IPS DF 4.7 (cell line): Measurements from ENCODE around the gene PDLIM5.
"Not testable (repeated sequence)": the region's sequence is repeated elsewhere in the genome, so short reads cannot be mapped to it uniquely, and the experiment has no call there.

Experiments
- DNase-seq: peaks from one replicate; pipeline ENCODE4 v3.0.0-alpha.2; 2013; ENCODE audit warnings: low spot score; ENCODE audit errors: extremely low read depth

The PDLIM5 gene

DNA sequence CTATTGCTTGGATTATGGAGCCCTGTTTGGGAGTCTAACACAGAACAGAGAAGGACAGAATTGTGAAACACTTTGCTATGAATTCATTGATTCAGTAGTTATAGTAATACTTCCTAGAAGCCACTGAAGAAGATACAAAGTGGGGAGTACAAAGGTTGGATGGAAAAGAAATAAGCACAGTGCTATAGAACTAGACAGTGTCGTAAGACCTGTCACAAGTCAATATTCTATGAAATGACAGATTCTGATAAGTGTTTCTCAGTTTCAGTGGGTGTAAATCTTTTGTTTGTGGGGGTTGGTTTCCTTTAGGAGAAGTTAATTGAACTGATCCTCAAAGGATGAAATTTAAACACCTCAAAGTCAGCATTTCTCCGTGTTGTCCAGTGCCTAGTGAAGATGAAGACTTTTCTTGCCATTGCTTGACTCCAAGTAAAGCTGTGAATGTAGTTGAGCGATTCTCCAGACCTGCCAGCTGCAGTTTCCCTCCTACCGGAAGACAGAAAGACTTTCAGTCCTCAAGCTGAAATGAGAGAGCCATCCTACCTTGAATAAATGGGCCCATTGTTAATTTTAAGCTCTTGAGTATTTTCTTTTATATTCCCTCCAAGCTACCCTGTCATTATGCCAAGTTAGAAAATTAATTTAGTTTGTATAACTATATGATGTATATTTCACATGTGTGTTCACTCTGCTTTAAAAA is 7.9 kb downstream of the PDLIM5 start:
- DNase-seq = no peak

DNA sequence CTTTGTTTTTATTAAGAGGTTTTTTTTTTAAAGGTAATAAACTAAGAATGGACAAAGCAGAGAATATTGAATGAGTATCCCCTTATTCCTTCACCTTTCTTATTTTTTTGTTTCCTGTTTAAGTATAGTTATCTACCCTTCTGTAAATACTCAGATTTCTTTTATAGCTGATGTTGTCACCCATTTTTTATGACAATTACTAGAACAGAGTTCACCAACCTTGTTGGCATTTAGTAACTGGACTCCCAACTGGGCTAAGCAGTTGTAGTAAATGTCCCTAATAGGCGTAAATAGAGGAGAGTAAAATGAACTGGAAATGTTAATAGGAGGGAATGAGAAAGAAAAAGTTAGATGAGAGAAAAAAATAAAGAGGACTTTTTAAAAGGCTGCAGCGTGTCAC is 9.8 kb downstream of the PDLIM5 start:
- no peak for DNase-seq

DNA sequence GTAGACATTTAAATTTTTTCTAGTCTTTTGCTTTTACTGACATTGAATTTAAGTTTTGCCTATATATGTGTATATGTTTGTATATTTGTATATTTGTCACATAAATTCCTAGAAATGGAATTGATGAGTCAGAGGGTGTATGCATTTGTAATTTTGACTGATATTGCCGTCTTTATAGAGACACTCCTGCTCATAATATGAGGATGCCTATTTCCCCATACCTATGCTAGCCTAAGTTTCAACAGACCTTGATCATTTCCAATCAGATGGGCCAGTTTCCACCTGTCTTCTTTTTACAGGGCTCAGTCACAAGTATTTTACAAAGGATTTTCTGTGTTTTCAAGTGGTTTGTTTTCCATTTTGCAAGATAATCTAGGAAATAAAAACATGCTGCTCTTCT is 10.8 kb downstream of the PDLIM5 start:
- no peak for DNase-seq

DNA sequence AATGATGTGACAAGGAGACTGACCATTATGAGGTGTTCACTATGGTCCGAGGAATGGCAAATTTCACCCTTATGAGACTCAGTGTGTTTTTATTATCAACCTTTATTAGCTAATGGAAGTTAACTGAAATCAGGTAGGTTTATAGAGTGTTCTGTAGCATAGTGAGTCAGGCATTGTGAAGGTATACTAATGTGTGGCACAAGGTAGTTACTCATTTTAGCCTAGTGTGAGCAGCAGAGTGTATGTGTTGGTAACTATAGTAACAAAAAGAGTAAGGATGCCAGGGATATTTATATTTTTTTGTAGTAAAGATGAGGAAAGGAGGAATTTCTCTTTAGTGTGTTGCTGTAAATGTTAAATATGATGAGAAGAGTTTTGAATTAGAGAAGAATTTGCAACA is 12.0 kb downstream of the PDLIM5 start:
- DNase-seq = no peak

DNA sequence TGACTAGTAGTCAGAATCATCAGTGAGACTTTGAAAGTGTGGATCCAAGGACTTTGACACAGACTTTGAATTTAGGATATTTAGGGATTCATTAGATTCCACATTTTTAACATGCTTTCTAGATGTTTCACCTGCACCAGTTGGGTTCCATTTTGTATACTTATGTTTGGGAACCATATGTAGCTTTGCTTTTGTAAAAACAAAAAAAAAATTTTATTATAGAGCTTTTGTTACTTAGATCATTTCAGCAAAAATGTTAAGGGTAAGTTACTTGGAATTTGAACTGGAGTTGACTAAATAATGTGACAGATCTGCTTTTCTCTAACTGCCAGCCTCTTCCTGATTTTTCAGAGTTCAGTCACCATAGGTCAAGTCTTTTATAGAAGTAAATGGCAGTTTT is 14.6 kb downstream of the PDLIM5 start:
- no peak for DNase-seq

DNA sequence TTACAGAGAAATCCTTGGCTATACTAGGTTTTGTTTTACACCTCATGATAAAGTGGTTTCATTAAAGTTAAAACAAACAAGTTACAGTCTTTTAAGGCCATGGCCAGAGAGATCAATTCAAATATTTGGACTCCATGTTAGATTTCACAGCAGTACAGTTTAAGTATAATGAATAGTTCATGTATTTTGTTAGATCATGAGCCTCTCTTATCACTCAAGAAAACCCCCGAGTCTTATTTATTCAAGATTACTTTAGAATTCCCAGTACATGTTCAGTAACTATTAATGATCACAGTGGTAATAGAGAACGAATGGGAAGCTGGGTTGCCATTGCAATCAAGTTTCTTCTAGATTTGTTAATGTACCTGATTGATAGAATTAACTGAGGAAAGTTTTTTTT is 15.2 kb downstream of the PDLIM5 start:
- no peak for DNase-seq

DNA sequence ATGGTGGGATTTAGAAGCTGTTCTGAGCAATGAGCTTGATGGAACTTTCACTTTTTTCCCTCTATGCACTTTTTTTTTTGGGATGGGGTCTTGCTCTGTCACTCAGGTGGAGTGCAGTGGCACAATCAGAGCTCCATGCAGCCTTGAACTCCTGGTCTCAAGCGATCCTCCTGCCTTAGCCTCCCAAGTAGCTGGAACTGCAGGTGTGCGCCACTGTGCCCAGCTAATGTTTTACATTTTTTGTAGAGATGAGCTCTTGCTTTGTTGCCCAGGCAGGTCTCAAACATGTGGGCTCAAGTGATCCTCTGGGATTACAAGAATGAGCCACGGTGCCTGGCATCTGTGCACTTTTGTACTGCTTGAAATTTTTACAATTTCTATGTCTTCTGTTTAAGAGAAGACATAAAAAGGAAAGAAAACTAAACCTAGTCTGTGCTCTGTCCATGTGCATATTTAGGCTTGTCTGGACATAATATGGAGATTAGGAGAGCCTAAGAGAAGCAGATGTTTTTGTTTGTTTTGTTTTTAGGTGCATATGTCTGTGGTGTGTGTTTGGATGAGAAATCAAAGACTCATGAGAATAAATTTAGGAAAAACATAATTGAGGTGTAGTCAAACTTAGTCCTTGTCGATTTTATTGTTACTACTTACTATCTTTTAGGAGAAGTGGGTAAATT is 16.5 kb downstream of the PDLIM5 start:
- DNase-seq = no peak

DNA sequence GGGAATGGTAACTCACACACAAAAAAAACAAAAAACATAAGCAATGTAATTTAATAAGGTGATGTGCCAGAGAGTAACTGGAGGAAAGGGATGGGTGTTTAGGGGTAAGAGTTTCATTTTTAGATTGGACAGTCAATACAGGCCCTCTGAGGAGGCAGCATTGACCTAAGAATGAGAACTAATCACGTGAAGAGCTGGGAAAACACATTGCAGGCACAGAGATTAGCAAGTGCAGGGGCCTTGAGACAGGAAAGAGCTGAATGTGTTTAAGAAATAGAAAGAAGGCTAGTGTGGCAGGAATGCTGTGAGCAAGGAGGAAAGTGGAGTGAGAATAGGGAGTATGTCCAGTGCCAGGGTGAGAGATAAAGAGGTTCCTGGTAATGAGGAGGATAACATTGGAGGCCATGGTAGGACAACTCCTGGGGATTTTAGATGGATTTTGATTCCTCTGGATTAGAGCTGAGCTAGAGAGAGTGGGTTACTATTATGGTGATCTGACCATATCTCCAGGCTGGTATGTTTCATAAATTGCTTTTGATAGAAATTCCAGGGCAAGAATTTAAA is 17.6 kb downstream of the PDLIM5 start:
- DNase-seq = no peak

DNA sequence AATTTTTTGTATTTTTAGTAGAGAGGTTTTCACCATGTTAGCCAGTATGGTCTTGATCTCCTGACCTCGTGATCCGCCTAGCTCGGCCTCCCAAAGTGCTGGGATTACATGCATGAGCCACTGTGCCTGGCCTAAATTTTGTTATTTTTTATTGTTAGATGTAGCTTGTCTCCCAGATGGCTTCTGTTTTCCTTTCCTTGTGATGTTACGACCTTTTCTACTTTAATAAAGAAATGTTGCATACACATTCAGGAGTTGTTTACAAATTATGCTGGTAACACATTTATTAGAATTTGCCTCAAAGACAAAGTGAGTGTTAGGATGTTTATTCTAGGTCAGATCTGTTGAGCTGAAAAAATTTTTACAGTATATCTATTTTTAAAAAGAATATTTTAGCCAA is 18.4 kb downstream of the PDLIM5 start:
- no peak for DNase-seq

DNA sequence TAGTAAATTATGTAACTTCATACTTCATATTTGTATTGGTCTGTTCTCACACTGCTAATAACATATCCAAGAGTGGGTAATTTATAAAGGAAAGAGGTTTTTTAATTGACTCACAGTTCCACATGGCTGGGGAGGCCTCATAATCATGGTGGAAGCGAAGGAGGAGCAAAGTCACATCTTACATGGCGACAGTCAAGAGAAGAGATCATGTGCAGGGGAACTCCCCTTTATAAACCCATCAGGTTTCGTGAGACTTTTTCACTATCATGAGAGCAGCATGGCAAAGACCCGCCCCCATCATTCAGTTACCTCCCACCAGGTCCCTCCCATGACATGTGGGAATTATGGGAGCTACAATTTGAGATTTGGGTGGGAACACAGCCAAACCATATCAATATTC is 19.0 kb downstream of the PDLIM5 start:
- DNase-seq = not testable (repeated sequence)

DNA sequence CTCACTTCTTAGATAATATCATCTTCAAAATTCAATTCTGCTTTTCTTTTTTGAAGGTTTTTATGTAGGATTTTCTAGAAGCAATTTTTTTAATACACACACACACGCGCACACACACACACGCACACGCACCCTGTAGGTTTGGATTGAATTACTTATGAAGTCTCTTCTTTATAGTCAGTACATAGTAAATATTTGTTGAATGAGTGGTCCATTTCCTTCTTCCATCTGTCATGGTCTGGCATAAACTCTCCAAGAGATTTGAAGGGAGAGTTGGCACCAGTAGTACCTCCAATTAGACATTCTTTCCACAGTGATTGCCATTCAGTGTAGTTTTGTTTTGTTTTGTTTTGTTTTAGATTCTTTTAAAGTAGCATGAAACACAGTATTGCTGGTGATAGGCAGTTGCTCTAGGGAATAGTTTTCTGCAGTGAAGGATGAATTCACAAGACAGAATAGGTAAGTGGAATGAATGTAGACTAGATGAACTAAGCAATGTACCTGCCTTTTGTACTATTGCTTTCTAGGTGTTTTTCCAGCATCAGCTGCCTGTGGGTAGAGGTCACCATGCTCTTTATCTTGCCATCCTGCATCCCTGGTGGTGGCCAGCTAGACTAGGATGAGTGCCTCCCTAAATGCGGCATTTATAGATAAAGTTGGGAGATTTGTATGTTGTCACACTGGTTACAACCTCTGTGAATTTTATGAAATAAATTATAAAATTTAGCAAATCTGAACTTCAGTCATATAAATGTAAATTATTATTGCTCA is 20.5 kb downstream of the PDLIM5 start:
- DNase-seq = no peak

DNA sequence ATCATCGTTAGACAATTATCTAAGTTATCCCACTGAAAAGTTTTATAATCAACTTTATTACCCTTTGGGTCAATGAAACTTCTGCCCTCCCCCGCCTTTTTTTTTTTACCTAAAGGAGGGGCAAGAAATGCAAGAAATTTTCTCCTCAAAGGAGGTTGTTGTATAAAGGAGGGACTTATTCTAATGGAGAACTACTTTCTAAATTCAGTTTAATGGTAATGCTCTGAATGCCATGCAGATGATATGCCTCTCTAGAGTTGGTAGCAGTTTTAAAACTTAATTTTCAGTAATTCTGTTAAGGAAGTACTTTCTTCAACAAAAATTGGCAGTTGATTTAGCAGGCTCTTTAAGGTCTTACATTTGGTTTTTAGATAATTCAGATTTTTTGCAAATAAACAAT is 23.3 kb downstream of the PDLIM5 start:
- no peak for DNase-seq

DNA sequence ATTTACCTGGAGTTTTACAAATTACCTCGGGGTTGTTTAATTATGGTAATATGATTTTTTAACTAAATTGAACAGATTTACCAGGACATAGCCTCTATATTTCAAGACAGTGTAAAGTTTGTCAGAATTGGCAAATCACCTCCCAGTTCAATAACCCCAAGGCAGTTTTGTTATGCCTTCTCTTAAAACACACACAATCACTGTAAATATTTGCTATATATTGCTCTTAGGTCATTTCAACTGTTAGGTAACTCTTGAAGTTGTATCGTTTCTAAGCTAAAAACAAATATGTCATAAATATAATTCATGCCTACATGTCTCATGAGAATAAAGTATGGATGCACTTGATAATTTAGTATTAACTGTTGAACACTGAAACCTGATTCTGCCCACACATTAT is 24.1 kb downstream of the PDLIM5 start:
- no peak for DNase-seq

DNA sequence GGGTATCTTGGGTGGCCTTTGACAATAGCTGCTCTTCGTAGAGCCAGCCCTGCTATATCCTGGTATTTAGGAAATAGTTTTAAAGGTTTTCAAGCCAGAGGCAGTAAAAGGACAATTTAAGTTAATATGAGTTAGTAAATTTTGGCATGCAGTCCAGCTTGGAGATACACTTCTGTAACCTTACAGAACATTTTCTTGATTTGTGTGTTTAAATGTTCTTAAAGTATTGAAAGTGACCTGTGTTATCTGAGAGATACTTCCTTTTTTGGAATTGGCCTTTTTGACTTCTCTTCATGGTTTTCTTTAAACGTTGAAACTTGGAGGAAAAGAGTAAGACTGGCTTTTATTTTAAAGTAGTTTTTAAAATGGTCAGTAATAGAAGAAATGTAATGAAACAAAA is 25.5 kb downstream of the PDLIM5 start:
- no peak for DNase-seq

DNA sequence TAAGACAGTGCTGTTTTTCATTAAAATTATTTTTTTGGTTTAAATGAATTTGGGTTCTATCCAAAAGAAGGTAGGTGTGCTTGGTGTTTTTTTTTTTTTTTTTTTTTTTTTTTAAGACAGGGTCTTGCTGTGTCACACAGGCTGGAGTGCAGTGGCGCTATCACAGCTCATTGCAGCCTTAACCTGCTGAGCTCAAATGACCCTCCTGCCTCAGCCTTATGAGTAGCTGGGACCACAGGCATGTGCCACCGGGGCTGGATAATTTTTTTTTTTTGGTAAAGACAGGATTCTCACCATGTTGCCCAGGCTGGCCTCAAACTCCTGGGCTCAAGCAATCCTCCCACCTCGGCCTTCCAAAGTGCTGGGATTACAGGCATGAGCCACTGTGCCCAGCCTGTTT is 27.1 kb downstream of the PDLIM5 start:
- DNase-seq = not testable (repeated sequence)

DNA sequence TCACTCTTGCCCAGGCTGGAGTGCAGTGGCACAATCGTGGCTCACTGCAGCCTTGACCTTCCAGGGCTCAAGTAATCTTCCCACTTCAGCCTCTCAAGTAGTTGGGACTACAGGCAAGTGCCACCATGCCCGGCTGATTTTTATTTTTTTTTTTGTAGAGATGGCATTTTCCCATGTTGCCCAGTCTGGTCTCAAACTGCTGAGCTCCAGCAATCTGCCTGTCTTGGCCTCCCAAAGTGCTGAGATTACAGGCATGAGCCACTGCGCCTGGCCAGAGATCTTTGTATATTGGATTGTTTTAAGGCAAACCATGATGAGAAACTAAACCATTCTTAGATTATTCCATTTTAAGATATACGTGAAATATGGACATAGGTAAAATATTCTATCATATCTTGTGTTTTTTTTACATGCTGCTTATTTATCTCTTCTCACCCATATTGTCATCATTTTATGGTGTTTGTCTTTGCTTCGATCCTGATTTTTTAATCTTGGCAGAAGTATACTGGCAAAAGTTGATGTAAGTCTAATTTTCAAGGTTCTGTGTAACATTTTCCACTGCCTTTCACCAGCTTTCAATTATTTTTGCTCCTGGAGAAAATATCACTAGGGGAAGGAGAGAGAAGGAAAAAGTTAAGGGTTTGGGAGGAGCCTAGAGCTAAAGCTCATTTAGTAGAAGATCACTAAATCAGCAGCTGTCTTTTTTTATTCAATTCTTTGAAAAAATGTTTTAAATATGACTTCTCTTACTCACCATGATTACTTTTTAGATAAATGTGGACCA is 27.8 kb downstream of the PDLIM5 start:
- DNase-seq = no peak

DNA sequence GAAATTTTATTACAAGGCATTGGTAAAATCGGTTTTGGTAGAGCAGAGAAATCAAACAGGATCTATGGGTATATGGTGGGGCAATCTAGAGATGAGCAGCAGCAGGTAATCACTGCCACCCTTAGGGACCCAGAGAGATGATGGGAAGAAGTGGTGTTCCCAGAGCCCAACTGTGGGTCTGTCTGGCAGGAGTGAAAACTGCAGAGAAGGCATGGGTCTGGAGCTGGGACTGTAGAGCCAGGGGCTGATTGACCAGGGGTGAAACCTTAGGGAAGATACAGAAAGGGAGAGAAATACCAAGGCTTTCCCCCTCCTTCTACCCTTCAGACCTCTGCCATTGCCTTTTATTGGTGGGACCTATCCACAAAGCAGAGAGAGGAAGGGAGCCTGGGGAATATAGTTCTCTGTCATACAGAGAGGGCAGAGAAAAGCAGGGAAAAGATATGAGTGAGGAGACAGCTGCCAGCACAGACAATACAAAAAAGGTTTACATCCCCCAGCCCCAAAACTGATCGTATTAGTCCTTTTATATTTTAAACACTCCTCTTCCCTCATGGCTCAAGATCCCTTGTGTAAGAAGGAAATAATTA is 28.7 kb downstream of the PDLIM5 start:
- no peak for DNase-seq

DNA sequence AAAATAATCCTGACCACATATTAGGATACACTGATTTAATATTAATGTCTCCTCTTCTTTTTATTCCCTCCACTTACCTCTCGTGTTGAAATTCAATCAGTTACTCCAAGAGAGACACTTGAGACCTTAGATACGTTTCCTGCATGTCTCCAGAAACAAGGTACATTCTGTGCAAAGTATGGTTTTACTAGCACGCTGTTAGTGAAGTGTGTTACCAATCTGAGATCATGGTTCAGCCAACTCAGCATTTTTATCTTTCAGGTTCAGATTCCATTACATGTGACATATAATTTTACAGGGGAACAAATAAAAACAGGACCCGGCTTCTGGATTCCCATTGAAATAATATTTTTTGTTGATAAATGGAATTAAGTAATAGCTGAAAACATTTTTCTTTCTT is 32.2 kb downstream of the PDLIM5 start:
- DNase-seq = no peak

DNA sequence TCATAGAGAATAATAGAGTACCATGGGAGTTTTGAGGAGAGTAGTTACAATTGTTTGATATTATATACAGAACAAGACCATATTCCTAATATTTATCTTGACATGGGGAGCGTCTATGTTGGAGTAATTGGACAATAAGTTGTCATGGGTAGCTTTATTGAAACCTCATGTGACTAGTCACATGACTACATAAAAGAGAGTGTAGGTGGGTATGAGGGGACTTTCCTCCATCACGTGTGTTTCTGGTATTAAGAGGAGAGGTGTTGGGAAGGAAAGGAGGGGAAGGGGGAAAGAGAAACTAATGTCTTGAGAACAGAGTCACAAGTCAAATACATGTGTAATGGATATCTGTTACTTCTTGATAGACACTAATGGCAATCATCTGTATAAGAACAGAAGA is 33.1 kb downstream of the PDLIM5 start:
- DNase-seq = no peak

DNA sequence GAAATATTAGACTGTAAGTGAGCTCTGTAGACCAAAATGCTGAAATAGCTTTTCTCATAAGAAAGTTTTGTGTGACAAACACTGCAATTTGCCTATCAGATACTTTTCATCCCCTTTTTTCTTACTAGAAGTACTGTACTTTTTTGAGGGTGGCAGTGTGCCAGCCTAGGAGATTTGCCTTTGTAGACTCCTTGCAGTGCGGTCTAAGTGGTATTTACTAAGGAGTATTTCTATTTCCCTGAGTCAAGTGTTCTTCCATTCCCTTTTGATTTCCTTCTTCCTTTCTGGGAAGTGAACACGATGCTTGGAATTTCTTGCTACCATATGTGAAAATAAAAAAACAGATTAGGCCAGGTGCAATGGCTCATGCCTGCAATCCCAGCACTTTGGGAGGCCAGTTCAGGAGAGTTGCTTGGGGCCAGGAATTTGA is 34.6 kb downstream of the PDLIM5 start:
- DNase-seq = no peak

DNA sequence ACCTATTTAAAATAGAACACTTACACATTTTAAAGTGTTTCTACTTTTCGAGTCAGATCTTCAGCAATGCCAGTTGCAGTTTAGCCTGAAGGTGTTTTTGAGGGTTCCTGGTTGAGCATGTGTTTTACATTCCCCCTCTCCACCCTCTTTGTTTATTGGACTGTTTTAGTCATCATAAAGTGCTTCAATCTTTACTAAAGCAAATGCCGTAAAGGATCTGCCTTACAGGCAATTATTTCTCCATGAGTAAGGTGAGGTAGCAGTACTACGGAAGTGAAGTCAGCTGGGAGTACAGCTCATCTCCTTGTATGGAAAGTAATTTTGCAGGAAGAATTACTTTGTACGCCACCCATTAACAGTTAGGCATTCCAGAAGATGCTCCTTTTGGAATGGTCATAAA is 36.9 kb downstream of the PDLIM5 start:
- DNase-seq = no peak
